Measurements from ENCODE around the gene PPP2R5E.

DNA sequence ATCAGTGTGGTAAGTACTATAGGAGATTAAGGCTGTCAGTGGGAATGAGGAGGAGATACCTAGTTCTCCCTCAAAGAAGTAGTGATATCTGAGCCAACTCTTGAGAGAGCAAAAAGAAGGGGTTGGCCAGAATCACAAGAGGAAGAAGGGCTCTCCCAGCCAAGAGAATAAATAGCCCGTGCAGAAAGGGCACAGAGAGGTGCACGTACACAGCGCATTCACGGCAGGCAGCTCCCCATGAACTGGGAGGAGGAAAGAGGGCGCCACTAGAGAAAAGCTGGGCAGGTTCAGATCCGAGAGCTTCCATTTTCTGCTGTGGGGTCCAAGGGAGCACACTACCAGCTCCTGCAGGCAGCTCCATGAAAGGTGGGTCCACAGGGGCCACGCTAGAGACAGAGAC, 59.9 kb downstream of the PPP2R5E start:
- no peak for TF ChIP-seq CTCF (IDR thresholded peaks at IDR 0.05; ENCODE audit: low read depth, low read length)
- no peak for TF ChIP-seq POLR2A (IDR thresholded peaks at IDR 0.05; ENCODE audit: extremely low read depth, insufficient read length)
- TF ChIP-seq MYC (IDR thresholded peaks at IDR 0.05; ENCODE audit: low read depth, low read length), result no peak
- TF ChIP-seq MAX (IDR thresholded peaks at IDR 0.05; ENCODE audit: low read depth, low read length), result no peak

All from NB4 (cell line).